Vagina (tissue), 2 donors: ENCODE data around the gene CD83. TPM values are rescaled to one million over a fixed set of nuclear protein-coding genes. Genes with fewer than 3 reads are reported as not detected.

Experiments
- DNase-seq, 2 donors: peaks; one replicate each; pipeline ENCODE4 v3.0.0-alpha.2; 2017; ENCODE audit errors: extremely low spot score in 2 of 2
- H3K27ac ChIP-seq: fragments of 200-600 bp; sonication (generic); one replicate; pipeline ENCODE4 v1.5.1; 2019
- H3K27me3 ChIP-seq: fragments of 200-600 bp; sonication (generic); one replicate; pipeline ENCODE4 v1.5.1; 2019
- H3K36me3 ChIP-seq, 2 donors: fragments of 200-600 bp; sonication (generic); one replicate each; pipeline ENCODE4 v1.5.1; 2017 to 2019
- H3K4me1 ChIP-seq: fragments of 200-600 bp; sonication (generic); one replicate; pipeline ENCODE4 v1.5.1; 2019
- H3K4me3 ChIP-seq, 2 donors: fragments of 200-600 bp; sonication (generic); 1 replicate in 1 of 2; 2 replicates in 1 of 2; pipeline ENCODE4 v1.5.1; 2016 to 2019
- H3K9me3 ChIP-seq: fragments of 200-600 bp; sonication (generic); one replicate; pipeline ENCODE4 v1.5.1; 2019
- POLR2A ChIP-seq, 2 donors: fragments of 450-650 bp; IDR thresholded peaks; one replicate each; pipeline ENCODE4 v1.6.1; 2017; ENCODE audit warnings: antibody characterized with exemption in 2 of 2, mild to moderate bottlenecking in 2 of 2, moderate library complexity in 2 of 2
- POLR2AphosphoS5 ChIP-seq, 2 donors: sonication (generic); formaldehyde crosslinking; IDR thresholded peaks; one replicate each; pipeline ENCODE4 v1.9.0; 2017; ENCODE audit warnings: antibody characterized with exemption in 2 of 2, mild to moderate bottlenecking in 2 of 2, low read depth in 1 of 2; ENCODE audit not compliant: insufficient read depth in 1 of 2
- intact Hi-C: fragments of 100-400 bp; cut with DNase I; formaldehyde crosslinking; loops from one replicate; pipeline ENCODE4 v1.15.1; 2023
- small RNA-seq: library from RNA; depleted of rRNA; stranded (forward); fragments of <200 nt; gene quantifications from one replicate; pipeline ENCODE3, GENCODE V24; 2016
- total RNA-seq: library from RNA; depleted of rRNA; stranded (reverse); fragments of >200 nt; gene quantifications from one replicate; pipeline ENCODE4 v1.2.3, GENCODE V29; 2016
- TF ChIP-seq, protein P1 (sequence below), 3 experiments: fragments of 450-650 bp in 2 of 3; fragments of 200-600 bp in 1 of 3; sonication (generic) in 1 of 3; IDR thresholded peaks; one replicate each; pipeline ENCODE4 v1.5.1; 2017 to 2019; ENCODE audit warnings: antibody characterized with exemption in 3 of 3, mild to moderate bottlenecking in 2 of 3, moderate library complexity in 2 of 3

The CD83 gene
- total RNA-seq, 1 donor from 2014 or later = 26.0 TPM

DNA sequence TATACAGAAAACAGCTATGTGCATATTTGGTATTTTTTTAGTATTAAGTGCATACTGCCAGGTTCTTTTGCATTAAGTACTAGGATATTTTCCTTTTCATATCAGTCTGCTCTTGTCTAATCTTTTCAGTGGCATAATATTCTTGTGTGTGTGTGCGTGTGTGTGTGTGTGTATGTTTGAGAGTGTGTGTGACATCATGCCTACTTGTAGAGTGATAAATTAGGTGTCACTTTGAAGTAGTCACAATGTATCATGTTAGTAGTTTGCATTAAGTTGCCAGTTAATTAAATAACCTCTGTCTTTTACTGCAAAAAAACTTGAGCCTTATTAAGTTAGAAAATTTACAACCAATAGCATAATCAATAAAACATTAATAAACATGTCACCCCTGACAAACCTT, 65.3 kb downstream of the CD83 start:
- H3K36me3 ChIP-seq = no peaks in the 10 kb centered on the region
- DNase-seq = no peak
- no peak overlapping the region for H3K4me3 ChIP-seq
- H3K9me3 ChIP-seq = no peaks in the 10 kb centered on the region
- no peaks in the 10 kb centered on the region for H3K4me1 ChIP-seq
- H3K27me3 ChIP-seq = no peaks in the 10 kb centered on the region
- intact Hi-C loops = no loop called here
- H3K27ac ChIP-seq = no peak overlapping the region
- TF ChIP-seq POLR2A (IDR thresholded peaks at IDR 0.05) (no peak), POLR2AphosphoS5 (IDR thresholded peaks at IDR 0.05; ENCODE audit: insufficient read depth in 1 of 2, low read depth in 1 of 2) (no peak)
- TF ChIP-seq, protein P1, sequence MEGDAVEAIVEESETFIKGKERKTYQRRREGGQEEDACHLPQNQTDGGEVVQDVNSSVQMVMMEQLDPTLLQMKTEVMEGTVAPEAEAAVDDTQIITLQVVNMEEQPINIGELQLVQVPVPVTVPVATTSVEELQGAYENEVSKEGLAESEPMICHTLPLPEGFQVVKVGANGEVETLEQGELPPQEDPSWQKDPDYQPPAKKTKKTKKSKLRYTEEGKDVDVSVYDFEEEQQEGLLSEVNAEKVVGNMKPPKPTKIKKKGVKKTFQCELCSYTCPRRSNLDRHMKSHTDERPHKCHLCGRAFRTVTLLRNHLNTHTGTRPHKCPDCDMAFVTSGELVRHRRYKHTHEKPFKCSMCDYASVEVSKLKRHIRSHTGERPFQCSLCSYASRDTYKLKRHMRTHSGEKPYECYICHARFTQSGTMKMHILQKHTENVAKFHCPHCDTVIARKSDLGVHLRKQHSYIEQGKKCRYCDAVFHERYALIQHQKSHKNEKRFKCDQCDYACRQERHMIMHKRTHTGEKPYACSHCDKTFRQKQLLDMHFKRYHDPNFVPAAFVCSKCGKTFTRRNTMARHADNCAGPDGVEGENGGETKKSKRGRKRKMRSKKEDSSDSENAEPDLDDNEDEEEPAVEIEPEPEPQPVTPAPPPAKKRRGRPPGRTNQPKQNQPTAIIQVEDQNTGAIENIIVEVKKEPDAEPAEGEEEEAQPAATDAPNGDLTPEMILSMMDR (IDR thresholded peaks at IDR 0.05) = no peak

Small RNA genes within 50 kb of the gene (small RNA-seq; reads per million reads assigned to genes)
- gene RNU7-133P = not detected

Other genes with a start within 250 kb of the CD83 start
- 2.2 TPM for gene RNF182, start 192.8 kb upstream of the CD83 start, total RNA-seq